ENCODE measurements around the gene ZNF282.

Gene ZNF282

GRCh38 chr7:149191851-149192250 is 3.5 kb upstream of the ZNF282 start:
- no peak for DNase-seq (ENCODE audit: low spot score)

DNA sequence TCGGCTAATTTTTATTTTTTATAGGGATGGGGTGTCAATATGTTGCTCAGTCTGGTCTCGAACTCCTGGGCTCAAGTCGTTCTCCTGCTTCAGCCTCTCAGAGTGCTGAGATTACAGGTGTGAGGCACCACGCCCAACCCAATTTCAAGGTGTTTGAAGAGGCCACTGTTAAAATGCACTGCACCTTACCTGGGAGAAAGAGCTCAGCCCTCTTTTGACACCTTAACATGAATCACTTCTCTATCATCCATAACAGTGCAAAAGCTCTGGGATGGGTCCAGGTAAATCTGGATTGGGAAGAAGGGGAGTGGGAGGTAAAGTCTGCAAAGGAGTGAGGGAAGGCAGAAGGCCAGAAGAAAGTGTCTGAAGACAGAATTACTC is 557 bp upstream of the ZNF282 start:
- no peak for DNase-seq (ENCODE audit: low spot score)

DNA sequence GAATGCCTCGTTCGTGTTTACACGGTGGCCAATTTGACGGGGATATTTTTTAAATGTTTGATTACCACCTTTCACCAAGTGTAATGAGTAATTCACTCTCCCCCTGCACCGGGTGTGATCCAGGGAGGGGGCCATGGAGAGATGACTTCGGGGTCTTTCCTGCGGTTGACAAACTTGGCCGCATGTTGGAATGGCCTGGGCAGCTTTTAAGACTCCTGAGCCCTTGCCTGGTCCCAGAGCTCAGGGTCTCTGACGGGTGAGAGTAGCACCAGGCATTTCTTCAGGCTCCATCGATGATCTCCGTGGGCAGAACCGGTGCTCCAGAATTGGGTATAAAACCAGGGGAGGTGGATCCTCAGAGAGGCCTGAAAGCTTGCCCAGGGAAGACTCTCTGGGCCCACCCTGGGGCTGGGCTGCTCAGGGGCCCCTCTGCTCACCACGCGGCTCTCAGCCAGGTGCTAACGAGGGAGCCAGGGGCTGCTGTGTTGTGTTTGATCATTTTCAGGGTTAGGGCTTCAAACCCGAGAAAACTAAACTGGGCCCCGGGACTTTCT is 882 bp downstream of the ZNF282 start:
- no peak for DNase-seq (ENCODE audit: low spot score)

GRCh38 chr7:149196705-149197171 is 1.4 kb downstream of the ZNF282 start:
- no peak for DNase-seq (ENCODE audit: low spot score)

DNA sequence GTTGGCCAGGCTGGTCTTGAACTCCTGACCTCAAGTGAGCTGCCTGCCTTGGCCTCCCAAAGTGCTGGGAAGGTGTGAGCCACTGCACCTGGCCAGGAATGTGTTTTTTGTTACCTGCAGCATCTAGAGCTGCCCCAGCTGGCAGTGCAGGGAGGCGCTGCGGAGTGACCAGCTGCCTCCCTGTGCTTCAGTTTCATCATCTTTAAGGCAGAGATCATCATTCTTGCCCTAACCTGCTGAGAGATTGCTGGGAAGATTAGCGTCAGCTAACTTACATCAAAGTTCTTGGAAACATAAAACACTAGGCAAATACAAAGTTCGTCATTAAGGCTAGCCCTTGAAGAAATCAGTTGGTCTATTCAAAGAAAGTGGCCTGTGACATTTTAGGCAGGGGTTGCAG is 2.3 kb downstream of the ZNF282 start:
- DNase-seq (ENCODE audit: low spot score): no peak

DNA sequence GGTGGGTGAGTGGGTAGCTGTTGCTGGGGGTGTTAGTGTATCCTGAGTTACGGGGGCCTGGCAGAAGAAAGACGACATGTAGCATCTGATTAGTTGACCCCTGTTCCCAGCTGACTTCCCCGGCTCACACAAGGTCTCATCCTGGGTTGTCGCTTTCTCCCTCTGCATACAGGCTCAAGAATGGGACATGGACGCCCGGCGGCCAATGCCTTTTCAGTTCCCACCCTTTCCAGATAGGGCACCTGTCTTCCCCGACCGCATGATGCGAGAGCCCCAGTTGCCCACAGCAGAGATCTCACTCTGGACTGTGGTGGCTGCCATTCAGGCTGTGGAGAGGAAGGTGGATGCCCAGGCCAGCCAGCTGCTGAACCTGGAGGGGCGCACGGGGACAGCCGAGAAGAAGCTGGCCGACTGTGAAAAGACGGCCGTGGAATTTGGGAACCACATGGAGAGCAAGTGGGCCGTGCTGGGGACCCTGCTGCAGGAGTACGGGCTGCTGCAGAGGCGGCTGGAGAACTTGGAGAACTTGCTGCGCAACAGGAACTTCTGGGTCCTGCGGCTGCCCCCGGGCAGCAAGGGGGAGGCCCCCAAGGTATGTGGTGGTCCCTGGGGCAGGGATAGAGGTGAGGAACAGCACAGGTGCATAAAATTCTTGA is 2.9 kb downstream of the ZNF282 start:
- DNase-seq (ENCODE audit: low spot score): no peak

GRCh38 chr7:149199234-149199995 is 4.1 kb downstream of the ZNF282 start:
- no peak for DNase-seq (ENCODE audit: low spot score)

DNA sequence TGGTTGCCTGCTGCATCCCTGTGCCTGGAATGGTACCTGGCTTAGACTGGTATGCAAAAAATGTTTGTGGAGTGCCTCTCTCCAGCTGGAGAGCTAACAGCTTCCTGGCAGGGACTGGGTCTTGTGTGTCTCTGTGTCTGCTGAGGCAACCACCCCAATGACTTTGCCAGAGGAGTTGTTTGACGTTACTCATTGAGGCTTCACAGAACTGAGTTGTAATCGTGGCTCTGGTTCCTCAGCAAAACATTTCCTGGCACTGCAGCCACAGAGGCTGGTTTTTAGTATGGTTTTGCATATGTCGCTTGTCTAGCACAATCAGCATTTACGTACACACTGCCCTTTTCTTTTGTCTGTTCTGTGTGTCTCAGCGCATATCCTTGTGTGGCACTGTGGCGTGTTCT is 7.5 kb downstream of the ZNF282 start:
- no peak for DNase-seq (ENCODE audit: low spot score)

- no peak for DNase-seq (ENCODE audit: low spot score)
Observed at GRCh38 chr7:149205690-149206381, 10.5 kb downstream of the ZNF282 start.

DNA sequence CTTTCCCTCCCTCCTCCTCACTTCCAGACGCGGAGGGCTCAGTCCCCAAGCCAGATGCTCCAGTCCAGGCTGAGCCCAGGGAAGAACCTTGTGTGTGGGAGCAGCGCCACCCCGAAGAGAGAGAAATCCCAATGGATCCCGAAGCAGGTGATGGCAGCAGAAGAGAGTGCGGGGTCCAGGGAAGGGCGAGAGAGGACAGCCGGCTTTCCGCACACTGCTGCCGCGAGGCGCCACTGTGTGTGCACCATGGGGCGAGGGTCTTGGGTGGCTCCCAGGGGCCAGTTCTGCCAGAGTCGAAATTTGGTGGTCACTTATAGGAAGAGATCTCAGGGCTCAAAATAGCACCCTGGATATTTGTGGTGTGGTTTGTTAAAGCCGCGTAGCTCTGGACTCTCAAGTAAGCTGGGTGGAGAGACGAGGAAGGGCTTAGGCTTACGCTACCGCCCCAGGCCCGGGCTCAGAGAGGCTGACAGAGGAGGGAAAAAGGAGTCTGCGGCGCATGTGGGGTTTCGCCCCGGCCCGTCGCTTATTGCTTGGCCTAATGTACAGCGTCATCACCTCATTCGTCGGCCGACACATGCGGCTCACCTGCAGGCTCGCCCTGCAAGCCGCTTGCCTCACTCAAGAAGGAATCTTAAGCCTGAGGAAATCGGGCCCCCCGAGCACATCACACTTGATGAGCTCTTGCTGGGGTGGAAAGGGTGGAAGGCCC is 12.1 kb downstream of the ZNF282 start:
- no peak for DNase-seq (ENCODE audit: low spot score)

- no peak for DNase-seq (ENCODE audit: low spot score)
Observed at GRCh38 chr7:149209518-149210269, 14.3 kb downstream of the ZNF282 start.

GRCh38 chr7:149210551-149210950 is 15.2 kb downstream of the ZNF282 start:
- no peak for DNase-seq (ENCODE audit: low spot score)

GRCh38 chr7:149214020-149214720 is 18.8 kb downstream of the ZNF282 start:
- no peak for DNase-seq (ENCODE audit: low spot score)

GRCh38 chr7:149216402-149216801 is 21.1 kb downstream of the ZNF282 start:
- DNase-seq (ENCODE audit: low spot score): no peak

- DNase-seq (ENCODE audit: low spot score): no peak
Observed at GRCh38 chr7:149217570-149217969, 22.2 kb downstream of the ZNF282 start.

DNA sequence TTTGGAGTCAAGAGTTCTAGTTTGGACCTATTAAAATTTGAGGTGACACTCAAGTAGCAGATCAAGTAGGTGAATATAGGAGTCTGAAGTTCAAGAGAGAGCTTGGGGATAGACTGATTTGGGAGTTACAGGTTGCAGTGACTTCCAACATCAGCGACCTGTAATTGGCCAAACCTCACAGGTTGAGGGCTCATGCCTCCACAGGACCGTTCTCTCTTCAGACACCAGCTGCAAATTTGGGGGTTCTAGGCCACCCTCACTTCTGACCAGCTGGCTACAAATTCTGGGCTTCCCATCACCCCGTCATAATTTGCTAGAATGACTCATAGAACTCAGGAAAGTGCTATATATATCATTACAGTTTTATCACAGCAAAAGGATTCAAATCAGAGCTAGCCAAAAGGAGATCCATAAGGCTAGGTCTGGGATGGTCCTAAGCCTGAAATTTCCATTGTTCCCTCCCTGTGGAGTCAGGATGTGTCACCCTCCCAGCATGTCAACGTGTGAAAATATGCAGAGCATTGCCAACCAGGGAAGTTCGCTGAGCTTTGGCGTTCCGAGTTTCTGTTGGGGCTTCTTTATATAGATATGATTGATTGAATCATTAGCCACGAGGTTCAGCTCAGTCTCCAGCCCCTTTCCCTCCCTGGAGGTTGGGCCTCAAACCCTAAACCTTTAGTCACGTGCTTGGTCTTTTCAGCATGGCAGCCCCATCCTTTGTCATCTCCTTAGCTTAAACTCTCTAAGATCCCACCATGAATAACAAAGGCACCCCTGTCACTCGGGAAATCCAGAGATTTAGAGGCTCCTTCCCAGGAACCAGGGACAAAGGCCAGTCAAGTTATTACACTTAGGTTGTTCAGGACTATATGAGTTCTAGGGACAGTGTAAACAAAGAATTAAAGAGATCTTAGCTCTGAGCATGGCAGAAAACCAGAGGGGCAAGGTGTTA is 23.4 kb downstream of the ZNF282 start:
- DNase-seq (ENCODE audit: low spot score): no peak

GRCh38 chr7:149220534-149220933 is 25.2 kb downstream of the ZNF282 start:
- no peak for DNase-seq (ENCODE audit: low spot score)

- DNase-seq (ENCODE audit: low spot score): no peak
Observed at GRCh38 chr7:149223176-149223575, 27.8 kb downstream of the ZNF282 start.

DNA sequence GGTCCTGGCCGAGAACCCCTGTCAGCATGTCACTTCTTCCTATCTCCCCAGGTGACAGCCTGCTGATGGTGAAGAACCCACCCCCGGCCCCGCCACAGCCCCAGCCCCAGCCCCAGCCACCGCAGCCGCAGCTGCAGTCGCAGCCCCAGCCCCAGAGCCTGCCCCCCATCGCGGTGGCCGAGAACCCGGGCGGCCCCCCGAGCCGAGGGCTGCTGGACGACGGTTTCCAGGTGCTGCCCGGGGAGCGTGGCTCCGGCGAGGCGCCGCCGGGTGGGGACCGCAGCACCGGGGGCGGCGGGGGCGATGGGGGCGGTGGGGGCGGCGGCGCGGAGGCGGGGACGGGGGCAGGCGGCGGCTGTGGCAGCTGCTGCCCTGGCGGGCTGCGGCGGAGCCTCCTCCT is 28.4 kb downstream of the ZNF282 start:
- no peak for DNase-seq (ENCODE audit: low spot score)
